ENCODE results near the gene BICDL2.

BICDL2 gene

GRCh38 chr16:3012246-3012645 lies 24.5 kb downstream of the BICDL2 start:
- DNase-seq (ENCODE audit: low read depth in 1 of 2, low spot score in 1 of 2) = no peak

DNA sequence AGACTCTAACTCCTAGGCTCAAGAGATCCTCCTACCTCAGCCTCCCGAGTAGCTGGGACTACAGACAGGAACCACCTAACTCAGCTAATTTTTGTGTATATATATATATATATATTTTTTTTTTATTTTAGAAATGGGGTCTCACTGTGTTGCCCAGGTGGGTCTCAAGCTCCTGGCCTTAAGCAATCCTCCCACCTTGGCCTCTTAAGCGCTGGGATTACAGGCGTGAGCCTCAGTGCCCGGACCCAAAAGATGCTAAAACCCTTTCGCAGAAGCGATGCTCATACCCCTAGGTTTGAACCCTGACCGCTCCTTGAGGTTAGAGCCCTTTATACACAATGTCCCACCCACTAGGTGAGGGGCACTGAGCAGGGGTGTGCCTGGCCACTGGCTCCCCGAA lies 26.2 kb downstream of the BICDL2 start:
- no peak for DNase-seq (ENCODE audit: low read depth in 1 of 2, low spot score in 1 of 2)

- no peak for DNase-seq (ENCODE audit: low read depth in 1 of 2, low spot score in 1 of 2)
These were observed 27.0 kb downstream of the BICDL2 start for GRCh38 chr16:3009568-3010390.

DNA sequence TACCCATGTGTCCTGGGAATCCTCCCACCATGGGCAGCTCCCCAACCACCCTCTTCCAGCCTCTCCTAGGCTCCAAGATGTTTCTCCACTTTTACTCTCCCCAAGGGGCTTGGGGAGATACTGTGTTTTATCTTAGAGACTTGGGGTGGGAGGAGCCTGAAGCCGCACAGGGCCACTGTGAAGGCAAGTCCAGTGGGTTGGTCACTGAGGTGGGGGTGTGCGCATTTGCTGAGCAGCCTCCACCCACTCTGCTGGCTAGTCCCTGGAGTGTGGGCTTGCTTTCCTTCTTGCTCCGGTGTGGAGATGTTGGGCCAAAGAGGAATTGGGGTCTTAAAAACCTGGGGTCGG lies 28.1 kb downstream of the BICDL2 start:
- no peak for DNase-seq (ENCODE audit: low read depth in 1 of 2, low spot score in 1 of 2)

- no peak for DNase-seq (ENCODE audit: low read depth in 1 of 2, low spot score in 1 of 2)
These were observed 28.6 kb downstream of the BICDL2 start for GRCh38 chr16:3007957-3008689.

DNA sequence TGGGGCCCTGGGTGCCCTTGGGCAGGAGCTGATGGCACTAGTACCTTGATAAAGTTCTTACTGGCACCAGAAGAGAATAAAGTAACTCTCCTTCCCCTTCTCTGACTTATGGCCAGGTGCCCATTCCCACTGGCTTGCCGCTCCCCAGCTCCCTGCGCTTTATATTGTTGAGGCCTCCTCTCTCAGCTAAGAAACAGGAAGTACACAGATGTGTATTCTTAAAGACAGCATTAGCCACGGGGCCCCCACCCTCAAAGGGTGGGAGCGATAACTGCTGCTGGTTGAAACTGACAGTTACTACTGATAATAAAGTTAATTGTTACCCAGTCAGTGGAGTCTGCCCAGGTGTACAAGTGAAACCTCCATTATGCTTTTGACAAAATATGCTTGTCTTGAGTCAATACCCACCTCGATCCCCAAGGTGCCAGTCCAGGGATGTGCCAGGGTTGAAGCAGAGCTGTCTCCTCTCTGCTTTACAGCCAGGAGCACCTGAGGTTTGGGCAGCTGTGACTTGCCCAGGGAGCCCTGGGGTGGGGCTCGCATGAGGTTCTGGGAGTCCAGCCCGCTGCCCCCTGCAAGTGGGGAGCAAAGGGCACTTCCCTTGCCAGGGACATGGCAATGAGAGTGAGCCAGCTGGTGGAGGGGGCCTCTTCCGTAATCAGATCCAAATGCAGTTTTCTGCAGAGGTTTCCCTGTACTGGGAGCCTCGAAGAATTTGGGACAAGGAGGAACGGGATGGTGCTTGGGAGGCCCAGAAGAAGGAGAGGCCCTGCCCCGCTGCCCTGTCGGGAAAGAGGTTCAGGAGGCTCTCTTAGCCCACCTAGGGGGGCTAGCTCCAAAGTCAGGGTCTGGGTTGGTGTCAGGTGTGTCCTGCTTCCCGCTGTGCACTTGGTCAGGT lies 29.4 kb downstream of the BICDL2 start:
- DNase-seq (ENCODE audit: low read depth in 1 of 2, low spot score in 1 of 2) = no peak

DNA sequence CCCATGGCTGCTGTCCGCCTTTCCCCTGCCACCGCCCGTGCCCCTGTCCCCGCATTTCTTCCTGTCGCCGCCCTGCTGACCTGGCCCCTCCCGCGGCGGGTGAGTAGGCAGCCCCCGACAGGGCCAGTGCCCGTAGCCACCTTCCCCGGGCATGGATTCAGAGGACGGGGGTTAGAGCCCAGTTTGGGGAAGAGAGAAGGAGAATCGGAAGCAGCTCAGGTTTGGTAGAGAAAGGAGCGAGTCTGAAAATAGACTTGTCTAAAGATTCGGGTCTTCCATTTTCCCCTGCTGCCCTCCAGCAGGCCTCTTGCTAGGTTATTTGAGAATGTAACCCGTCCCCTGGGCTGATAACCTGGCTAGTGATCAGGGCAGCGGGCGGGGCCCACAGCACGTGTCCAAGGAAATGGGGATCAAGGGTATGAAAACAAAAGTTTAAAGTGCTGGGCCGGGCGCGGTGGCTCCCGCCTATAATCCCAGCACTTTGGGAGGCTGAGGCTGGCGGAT lies 31.9 kb downstream of the BICDL2 start:
- DNase-seq (ENCODE audit: low read depth in 1 of 2, low spot score in 1 of 2) = no peak

DNA sequence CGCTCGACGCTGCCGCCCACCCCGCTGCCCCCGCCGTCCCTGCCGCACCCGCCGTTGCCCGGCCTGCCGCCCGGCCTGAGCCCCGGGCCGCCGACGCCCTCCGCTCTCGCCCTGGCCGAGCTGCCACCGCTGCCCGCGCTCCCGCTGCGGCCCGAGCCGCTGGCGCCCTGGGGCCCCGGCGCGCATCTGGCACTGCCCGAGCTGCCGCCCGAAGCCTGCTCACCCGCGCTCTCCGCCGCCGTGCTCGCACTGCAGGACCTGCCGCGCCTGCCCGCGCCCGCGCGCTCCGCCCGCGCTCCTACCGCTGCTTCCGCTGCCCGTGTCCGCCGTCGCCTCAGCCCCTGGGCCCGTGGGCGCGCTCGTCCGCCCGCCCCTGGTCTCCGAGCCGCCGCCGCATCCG lies 32.4 kb downstream of the BICDL2 start:
- DNase-seq (ENCODE audit: low read depth in 1 of 2, low spot score in 1 of 2) = no peak

- DNase-seq (ENCODE audit: low read depth in 1 of 2, low spot score in 1 of 2) = peak; percentile 90 to 94
These were observed 33.0 kb downstream of the BICDL2 start for GRCh38 chr16:3003582-3004270.

GRCh38 chr16:3001316-3001715 lies 35.4 kb downstream of the BICDL2 start:
- no peak for DNase-seq (ENCODE audit: low read depth in 1 of 2, low spot score in 1 of 2)

DNA sequence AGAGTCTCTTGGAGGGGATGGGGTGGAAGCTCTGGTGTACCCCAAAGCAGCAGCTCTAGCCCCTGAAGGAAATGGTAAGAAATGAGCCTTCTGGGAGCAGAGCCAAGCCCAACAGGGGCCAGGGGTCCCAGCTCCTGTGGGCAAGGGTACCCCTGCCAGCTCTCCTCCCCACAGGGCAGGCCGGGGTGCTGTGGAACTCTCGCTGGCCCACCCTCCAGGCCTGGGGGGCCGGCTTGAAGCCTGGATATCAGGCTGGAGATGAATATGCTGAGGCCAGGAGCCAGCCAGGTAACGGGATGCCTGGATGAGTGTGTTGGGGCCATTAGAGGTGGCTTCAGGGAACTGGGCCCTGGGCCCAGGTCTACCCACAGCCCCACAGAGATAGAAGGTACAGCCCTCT lies 36.2 kb downstream of the BICDL2 start:
- DNase-seq (ENCODE audit: low read depth in 1 of 2, low spot score in 1 of 2) = no peak

DNA sequence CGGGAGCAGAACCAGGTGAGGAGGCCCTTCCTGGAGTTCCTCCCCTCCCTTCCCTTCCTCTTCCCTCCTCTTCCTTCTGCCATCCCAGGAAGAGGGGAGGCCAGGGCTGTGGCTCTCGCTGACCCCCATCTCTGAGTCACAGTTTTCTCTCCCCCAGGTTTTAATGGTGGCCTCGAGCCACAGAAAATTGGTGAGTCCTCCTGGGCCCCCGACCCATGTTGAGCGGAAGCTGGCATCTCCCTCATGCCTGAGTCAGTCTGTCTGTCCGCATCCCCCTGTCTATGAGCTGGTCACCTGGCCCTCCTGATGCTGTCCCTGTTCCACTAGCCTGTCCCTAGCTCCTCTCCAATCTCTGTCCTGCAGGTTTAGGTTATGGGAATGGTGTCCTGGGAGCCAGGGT lies 36.8 kb downstream of the BICDL2 start:
- DNase-seq (ENCODE audit: low read depth in 1 of 2, low spot score in 1 of 2) = no peak

- DNase-seq (ENCODE audit: low read depth in 1 of 2, low spot score in 1 of 2) = no peak
These were observed 40.4 kb downstream of the BICDL2 start for GRCh38 chr16:2996298-2996697.

GRCh38 chr16:2992383-2993081 lies 44.2 kb downstream of the BICDL2 start:
- no peak for DNase-seq (ENCODE audit: low read depth in 1 of 2, low spot score in 1 of 2)

- DNase-seq (ENCODE audit: low read depth in 1 of 2, low spot score in 1 of 2) = no peak
These were observed 45.0 kb downstream of the BICDL2 start for GRCh38 chr16:2991566-2992261.

DNA sequence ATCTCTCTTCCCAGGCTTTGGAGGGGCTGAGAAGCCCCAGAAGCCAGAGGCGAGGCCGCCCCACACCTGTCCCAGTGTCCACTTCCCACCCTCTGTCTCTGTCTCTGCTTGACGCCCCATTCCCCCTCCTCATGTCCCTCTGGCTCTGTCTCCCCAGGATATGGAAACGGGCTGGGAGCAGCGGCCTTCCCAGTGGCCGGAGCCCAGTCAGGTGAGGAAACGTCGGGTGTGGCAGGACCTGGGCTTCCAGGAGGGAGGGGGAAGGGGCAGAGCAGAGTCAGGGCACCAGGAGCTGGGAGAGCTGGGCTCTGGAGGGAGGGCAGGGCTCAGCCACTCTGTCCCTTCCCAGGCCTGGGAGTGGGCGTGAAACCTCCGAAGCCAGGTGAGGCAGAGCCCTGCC lies 45.9 kb downstream of the BICDL2 start:
- DNase-seq (ENCODE audit: low read depth in 1 of 2, low spot score in 1 of 2) = no peak

DNA sequence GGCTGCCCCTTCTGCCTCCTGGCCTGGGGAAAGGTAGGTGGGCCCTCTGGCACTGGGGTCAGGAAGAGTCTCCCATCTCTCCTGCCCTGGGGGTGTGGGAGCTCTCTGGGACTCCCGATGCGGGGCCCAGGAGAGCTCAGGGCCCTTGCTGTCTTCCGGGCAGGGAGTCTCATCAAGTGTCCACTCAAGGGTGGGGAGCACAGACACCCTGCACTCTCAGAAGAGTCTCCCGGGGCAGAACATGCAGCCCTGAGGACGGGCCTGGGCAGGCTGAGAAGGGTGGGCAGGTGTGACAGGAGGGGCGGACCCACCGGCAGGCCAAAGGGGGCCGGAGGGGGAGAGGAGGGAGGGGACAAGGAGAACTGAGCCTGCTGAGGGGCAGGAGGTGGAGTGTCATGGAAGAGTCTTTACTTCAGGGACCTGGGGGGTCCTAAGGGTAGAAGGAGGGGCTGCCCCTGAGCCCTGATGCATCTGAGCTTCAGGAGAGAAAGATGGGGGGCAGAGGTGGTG lies 48.1 kb downstream of the BICDL2 start:
- no peak for DNase-seq (ENCODE audit: low read depth in 1 of 2, low spot score in 1 of 2)

DNA sequence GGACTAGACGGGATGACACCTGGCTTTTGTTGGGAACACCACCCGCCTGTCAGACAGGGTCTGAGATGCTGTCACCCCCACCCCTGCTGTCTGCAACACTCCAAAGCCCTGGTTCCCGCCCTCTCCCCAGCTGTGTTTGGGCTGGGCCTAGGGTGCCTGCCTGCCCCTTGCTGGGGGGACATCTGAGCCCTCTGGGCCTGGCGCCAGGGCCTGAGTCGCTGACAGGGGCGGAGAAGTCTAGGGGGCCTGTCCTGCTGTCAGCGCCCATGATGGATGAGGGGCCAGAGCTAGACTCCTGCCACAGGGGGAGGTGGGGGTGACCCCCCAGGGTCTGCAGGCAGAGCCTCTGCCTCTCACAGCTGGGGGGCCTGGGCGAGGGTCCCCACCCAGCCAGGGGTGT lies 48.9 kb downstream of the BICDL2 start:
- DNase-seq (ENCODE audit: low read depth in 1 of 2, low spot score in 1 of 2) = no peak

DNA sequence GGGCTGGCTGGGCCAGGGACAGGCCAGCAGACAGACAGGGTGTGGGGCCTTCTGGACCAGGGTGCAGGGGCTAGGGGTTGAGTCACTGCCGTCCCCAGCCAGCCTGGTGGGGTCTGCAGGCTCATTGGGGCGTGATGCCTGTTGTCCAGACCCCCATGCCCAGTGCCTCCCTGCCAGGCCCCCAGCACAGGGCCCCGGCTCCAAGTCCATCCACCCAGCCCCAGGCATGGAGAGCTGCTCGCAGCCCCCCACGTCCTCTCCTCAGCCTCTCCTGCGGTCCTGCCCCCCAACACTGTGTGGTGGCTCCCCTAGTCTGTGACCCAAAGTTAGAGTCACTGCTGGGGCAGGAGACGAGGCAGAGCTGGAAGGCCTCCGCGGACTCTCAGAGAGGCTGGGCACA lies 49.5 kb downstream of the BICDL2 start:
- no peak for DNase-seq (ENCODE audit: low read depth in 1 of 2, low spot score in 1 of 2)
